Duodenal mucosa (tissue), 2 donors: ENCODE measurements around the gene NRF1.

Experiments
- H3K27ac ChIP-seq: one replicate; pipeline ENCODE4 v1.7.0; 2013; ENCODE audit warnings: low read depth, low read length
- H3K27me3 ChIP-seq, 2 donors: one replicate each; pipeline ENCODE4 v1.7.0; 2013; ENCODE audit warnings: low read length in 2 of 2, control low read depth in 1 of 2; ENCODE audit not compliant: insufficient read depth in 2 of 2, control insufficient read depth in 1 of 2
- H3K36me3 ChIP-seq, 2 donors: one replicate each; pipeline ENCODE4 v1.7.0; 2013; ENCODE audit warnings: low read length in 2 of 2, control low read depth in 1 of 2; ENCODE audit not compliant: insufficient read depth in 2 of 2, control insufficient read depth in 1 of 2
- H3K4me1 ChIP-seq, 2 donors: one replicate each; pipeline ENCODE4 v1.7.0; 2013; ENCODE audit warnings: low read length in 2 of 2, control low read depth in 1 of 2; ENCODE audit not compliant: insufficient read depth in 2 of 2, control insufficient read depth in 1 of 2
- H3K4me3 ChIP-seq, 2 donors: one replicate each; pipeline ENCODE4 v1.7.0; 2013; ENCODE audit warnings: low read length in 2 of 2, low read depth in 1 of 2
- H3K9ac ChIP-seq, 2 donors: one replicate each; pipeline ENCODE4 v1.7.0; 2013; ENCODE audit warnings: low read length in 2 of 2, low read depth in 1 of 2
- H3K9me3 ChIP-seq, 2 donors: one replicate each; pipeline ENCODE4 v1.7.0; 2013; ENCODE audit warnings: low read length in 2 of 2, control low read depth in 1 of 2; ENCODE audit not compliant: control insufficient read depth in 1 of 2

NRF1 gene

GRCh38 chr7:129768614-129769399 lies 157.3 kb downstream of the NRF1 start:
- Histone ChIP-seq H3K4me1 (no peaks in the 10 kb centered on the region), H3K4me3 (no peak overlapping the region), H3K27me3 (no peaks in the 10 kb centered on the region), H3K9me3 (no peaks in the 10 kb centered on the region), H3K27ac (no peak overlapping the region), H3K9ac (no peak overlapping the region), H3K36me3 (no peaks in the 10 kb centered on the region)

DNA sequence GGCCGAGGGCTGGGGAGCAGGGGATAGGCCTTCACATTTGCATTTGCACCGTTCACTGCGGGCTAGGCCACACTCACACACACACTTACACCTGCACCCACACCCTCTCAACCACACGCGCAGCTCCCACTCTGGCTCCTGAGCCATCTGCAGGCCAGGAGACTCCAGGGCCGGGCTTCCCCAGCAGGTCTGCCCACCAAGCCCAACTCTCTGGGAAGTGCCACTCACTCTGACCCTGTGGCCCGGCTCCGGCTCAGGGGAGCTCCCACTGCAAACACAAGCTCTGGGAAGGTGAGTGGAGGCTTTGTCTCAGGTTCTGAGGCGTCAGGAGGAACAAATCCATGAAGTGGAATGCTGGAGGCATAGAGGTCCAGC lies 157.9 kb downstream of the NRF1 start:
- H3K27me3 ChIP-seq: no peaks in the 10 kb centered on the region
- H3K9me3 ChIP-seq: no peaks in the 10 kb centered on the region
- no peak overlapping the region for H3K9ac ChIP-seq
- no peaks in the 10 kb centered on the region for H3K36me3 ChIP-seq
- no peak overlapping the region for H3K27ac ChIP-seq
- no peaks in the 10 kb centered on the region for H3K4me1 ChIP-seq
- H3K4me3 ChIP-seq: no peak overlapping the region

- Histone ChIP-seq H3K9ac (no peak overlapping the region), H3K4me1 (no peaks in the 10 kb centered on the region), H3K27me3 (no peaks in the 10 kb centered on the region), H3K9me3 (no peaks in the 10 kb centered on the region), H3K4me3 (no peak overlapping the region), H3K36me3 (no peaks in the 10 kb centered on the region), H3K27ac (no peak overlapping the region)
These were observed 158.6 kb downstream of the NRF1 start for GRCh38 chr7:129769866-129770808.

DNA sequence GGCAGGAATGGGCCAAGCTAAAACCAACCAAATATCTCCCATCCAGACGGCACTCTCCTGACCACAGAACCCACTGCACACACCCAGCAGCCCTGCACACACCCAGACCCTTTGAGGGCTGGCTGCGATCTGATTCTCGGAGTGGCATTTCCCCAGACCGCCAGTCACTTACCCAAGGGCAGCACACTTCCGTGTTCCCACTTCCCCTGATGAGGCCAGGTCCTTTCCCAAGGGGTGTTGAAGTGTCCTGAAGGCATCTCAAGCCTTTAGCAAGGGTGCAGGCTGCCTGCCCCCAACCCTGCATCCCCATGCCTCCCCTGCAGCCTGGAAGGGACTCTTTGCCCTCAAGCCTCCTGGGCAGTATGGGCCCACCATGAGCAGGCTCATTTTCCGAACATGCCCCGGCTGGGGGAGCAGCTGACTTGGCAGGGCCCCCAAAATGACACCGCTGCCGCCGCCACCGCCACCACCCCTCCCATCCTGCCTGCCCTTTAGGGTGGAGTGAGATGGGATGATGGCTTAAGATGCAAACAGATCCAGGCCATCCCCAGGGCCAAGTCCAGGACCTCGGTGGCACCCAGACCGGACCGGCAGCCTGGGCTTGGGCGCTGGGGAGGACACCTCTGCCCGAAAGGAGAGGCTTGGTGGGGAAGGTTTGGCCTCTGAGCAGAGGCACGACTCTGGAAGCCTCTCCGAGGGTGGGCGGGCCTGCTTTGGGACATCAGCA lies 159.8 kb downstream of the NRF1 start:
- Histone ChIP-seq H3K9me3 (no peaks in the 10 kb centered on the region), H3K9ac (no peak overlapping the region), H3K4me1 (no peaks in the 10 kb centered on the region), H3K27me3 (no peaks in the 10 kb centered on the region), H3K27ac (no peak overlapping the region), H3K36me3 (no peaks in the 10 kb centered on the region), H3K4me3 (no peak overlapping the region)

DNA sequence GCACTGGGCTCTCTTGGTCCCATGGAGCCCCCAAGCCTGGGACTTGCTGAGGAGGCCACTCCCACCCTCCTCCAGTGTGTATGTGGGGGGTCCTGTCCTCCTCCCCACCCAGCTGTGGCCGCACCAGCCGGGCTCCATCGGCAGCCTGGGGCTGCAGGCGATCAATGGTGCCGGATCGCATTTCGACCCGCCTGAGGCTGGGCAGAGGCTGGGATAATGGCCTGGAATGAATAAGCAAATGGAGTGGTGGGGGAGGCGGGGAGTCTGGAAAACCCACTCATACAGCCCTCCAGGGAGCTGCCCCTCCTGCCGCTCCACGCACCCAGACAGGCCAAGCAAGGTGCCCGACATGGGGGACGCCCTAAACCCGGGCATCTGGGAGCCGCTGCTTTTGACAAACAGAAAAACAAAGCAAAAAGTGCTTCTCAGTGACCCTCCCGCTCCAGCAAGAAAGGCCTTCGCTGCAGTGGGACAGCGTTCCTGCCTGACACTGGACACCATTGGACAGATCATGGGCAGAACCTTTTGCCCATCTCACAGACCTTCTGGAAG lies 160.5 kb downstream of the NRF1 start:
- Histone ChIP-seq H3K27me3 (peaks cover 1 to 2% of the 10 kb centered on the region in 2 donors), H3K9ac (no peak overlapping the region), H3K4me3 (no peak overlapping the region), H3K27ac (no peak overlapping the region), H3K36me3 (no peaks in the 10 kb centered on the region), H3K9me3 (no peaks in the 10 kb centered on the region), H3K4me1 (no peaks in the 10 kb centered on the region)

GRCh38 chr7:129772646-129773280 lies 161.2 kb downstream of the NRF1 start:
- Histone ChIP-seq H3K4me3 (no peak overlapping the region), H3K27ac (no peak overlapping the region), H3K9ac (no peak overlapping the region), H3K9me3 (no peaks in the 10 kb centered on the region), H3K27me3 (peaks cover 7 to 10% of the 10 kb centered on the region in 2 donors), H3K36me3 (no peaks in the 10 kb centered on the region), H3K4me1 (no peaks in the 10 kb centered on the region)

DNA sequence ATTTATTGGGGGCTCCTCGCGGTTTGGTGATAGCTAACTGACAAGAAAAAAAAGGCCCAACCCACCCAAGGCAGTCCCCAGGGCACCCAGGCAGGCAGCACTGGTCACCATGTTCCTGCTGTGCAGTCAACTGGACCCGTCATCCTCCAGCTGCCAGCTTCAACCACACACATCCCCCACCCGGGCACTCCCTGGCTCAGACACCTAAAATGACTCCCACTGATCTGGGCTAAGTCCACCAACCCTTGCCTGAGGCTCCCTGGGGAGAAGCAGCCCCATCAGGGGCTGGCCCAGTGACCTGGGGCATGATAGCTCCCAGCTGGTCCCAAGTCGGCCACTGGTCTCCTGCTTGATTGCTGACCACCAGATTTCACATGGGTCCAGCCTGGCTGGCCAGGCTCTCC lies 161.8 kb downstream of the NRF1 start:
- Histone ChIP-seq H3K4me1 (peaks cover 0 to 1% of the 10 kb centered on the region in 2 donors), H3K27me3 (peaks cover 13 to 15% of the 10 kb centered on the region in 2 donors), H3K27ac (no peak overlapping the region)

DNA sequence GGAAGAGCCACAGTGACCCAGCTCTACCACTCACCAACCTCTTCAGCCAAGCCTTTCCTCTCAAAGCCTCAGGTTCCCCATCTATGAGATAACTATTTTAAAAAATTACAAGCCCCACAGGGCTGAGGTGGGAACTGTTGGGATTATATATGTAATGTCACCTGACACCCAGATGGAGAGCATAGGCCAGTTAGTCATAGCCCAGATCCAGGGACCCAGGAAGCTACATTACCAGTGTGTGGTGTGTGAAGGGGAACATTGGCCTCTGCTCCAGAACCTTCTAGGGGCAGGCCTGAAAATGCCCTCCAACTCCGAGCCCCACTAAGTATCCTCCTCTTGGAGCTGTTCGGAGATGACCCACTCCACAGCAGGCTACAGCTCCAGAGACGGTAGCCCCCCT lies 162.4 kb downstream of the NRF1 start:
- H3K4me3 ChIP-seq: no peak overlapping the region
- no peaks in the 10 kb centered on the region for H3K9me3 ChIP-seq
- H3K9ac ChIP-seq: no peak overlapping the region
- H3K27me3 ChIP-seq: peaks cover 18 to 21% of the 10 kb centered on the region in 2 donors
- no peaks in the 10 kb centered on the region for H3K36me3 ChIP-seq
- no peak overlapping the region for H3K27ac ChIP-seq
- peaks cover 0 to 7% of the 10 kb centered on the region in 2 donors for H3K4me1 ChIP-seq

More for the DNA sequence above, 161.8 kb downstream of the NRF1 start:
- H3K36me3 ChIP-seq: no peaks in the 10 kb centered on the region
- H3K9me3 ChIP-seq: no peaks in the 10 kb centered on the region
- no peak overlapping the region for H3K4me3 ChIP-seq
- H3K9ac ChIP-seq: no peak overlapping the region

DNA sequence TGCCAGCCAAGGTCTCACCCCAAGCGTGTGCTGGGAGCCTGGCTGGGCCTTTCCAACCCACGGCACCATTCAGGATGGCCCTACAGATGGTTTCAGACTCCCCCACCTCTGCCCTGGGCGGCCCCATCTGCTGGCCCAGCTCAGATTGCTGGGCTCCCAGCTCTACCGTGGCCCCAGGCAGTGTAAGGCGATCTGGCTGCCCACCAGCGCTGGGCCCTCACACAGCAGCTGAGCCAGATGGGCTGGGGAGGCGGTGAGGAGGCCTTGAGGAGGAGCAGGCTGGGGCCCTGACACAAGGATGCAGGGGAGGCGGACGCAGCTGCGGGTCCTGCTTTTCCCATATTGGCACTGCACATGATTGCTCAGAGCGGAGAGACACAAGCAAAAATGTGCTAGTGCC lies 162.8 kb downstream of the NRF1 start:
- H3K9me3 ChIP-seq: no peaks in the 10 kb centered on the region
- no peak overlapping the region for H3K27ac ChIP-seq
- H3K4me1 ChIP-seq: peaks cover 0 to 11% of the 10 kb centered on the region in 2 donors
- no peak overlapping the region for H3K4me3 ChIP-seq
- H3K36me3 ChIP-seq: no peaks in the 10 kb centered on the region
- H3K27me3 ChIP-seq: peaks cover 20 to 23% of the 10 kb centered on the region in 2 donors
- no peak overlapping the region for H3K9ac ChIP-seq
